BE2C (cell line): ENCODE measurements around the gene WDR49.
"Not testable (repeated sequence)": the region's sequence is repeated elsewhere in the genome, so short reads cannot be mapped to it uniquely, and the experiment has no call there.

ENCODE experiments used
- DNase-seq: peaks from one replicate; pipeline ENCODE4 v3.0.0-alpha.2; 2020
- H3K27me3 ChIP-seq: fragments of 250-450 bp; sonication (Bioruptor Pico); 2 replicates; pipeline ENCODE4 v1.5.1; 2020; ENCODE audit warnings: mild to moderate bottlenecking
- H3K36me3 ChIP-seq: fragments of 250-450 bp; sonication (Bioruptor Pico); 2 replicates; pipeline ENCODE4 v1.5.1; 2020; ENCODE audit warnings: mild to moderate bottlenecking
- H3K4me1 ChIP-seq: fragments of 250-450 bp; sonication (Bioruptor Pico); 2 replicates; pipeline ENCODE4 v1.5.1; 2020
- H3K4me3 ChIP-seq: 2 replicates; pipeline ENCODE4 v1.5.1; 2011; ENCODE audit warnings: low read depth, low read length
- H3K9me3 ChIP-seq: fragments of 250-450 bp; sonication (Bioruptor Pico); 2 replicates; pipeline ENCODE4 v1.5.1; 2020
- CTCF ChIP-seq: IDR thresholded peaks from 2 replicates; pipeline ENCODE4 v1.5.1; 2012; ENCODE audit warnings: mild to moderate bottlenecking, low read depth, low read length

The WDR49 gene

GRCh38 chr3:167615030-167615429, 38.7 kb downstream of the WDR49 start:
- no peaks in the 10 kb centered on the region for H3K27me3 ChIP-seq
- no peaks in the 10 kb centered on the region for H3K36me3 ChIP-seq
- DNase-seq = no peak
- no peak for TF ChIP-seq CTCF
- H3K4me1 ChIP-seq = no peaks in the 10 kb centered on the region
- no peaks in the 10 kb centered on the region for H3K9me3 ChIP-seq
- H3K4me3 ChIP-seq = no peak overlapping the region

GRCh38 chr3:167614196-167614595, 39.5 kb downstream of the WDR49 start:
- not testable (repeated sequence) for DNase-seq, H3K36me3 ChIP-seq, H3K4me3 ChIP-seq, H3K27me3 ChIP-seq, H3K4me1 ChIP-seq, H3K9me3 ChIP-seq

- Histone ChIP-seq H3K36me3 (no peaks in the 10 kb centered on the region), H3K27me3 (no peaks in the 10 kb centered on the region), H3K4me3 (no peak overlapping the region), H3K4me1 (no peaks in the 10 kb centered on the region), H3K9me3 (no peaks in the 10 kb centered on the region)
- no peak for TF ChIP-seq CTCF
- no peak for DNase-seq
Observed at GRCh38 chr3:167611718-167612117, 42.0 kb downstream of the WDR49 start.

- no peaks in the 10 kb centered on the region for H3K9me3 ChIP-seq
- H3K36me3 ChIP-seq = no peaks in the 10 kb centered on the region
- H3K27me3 ChIP-seq = no peaks in the 10 kb centered on the region
- H3K4me1 ChIP-seq = no peaks in the 10 kb centered on the region
- no peak for DNase-seq
- H3K4me3 ChIP-seq = no peak overlapping the region
- TF ChIP-seq CTCF = no peak
Observed at GRCh38 chr3:167609156-167609555, 44.6 kb downstream of the WDR49 start.

GRCh38 chr3:167606836-167607235, 46.9 kb downstream of the WDR49 start:
- DNase-seq = no peak
- Histone ChIP-seq H3K9me3 (no peaks in the 10 kb centered on the region), H3K4me3 (no peak overlapping the region), H3K27me3 (no peaks in the 10 kb centered on the region), H3K36me3 (no peaks in the 10 kb centered on the region), H3K4me1 (no peaks in the 10 kb centered on the region)
- TF ChIP-seq CTCF = no peak

GRCh38 chr3:167605871-167606270, 47.9 kb downstream of the WDR49 start:
- no peak for TF ChIP-seq CTCF

GRCh38 chr3:167602041-167602440, 51.7 kb downstream of the WDR49 start:
- no peak for DNase-seq
- no peaks in the 10 kb centered on the region for H3K9me3 ChIP-seq
- no peaks in the 10 kb centered on the region for H3K27me3 ChIP-seq
- no peaks in the 10 kb centered on the region for H3K4me1 ChIP-seq
- no peak for TF ChIP-seq CTCF
- H3K4me3 ChIP-seq = no peak overlapping the region
- H3K36me3 ChIP-seq = no peaks in the 10 kb centered on the region

More at GRCh38 chr3:167605871-167606270, 47.9 kb downstream of the WDR49 start:
- no peaks in the 10 kb centered on the region for H3K36me3 ChIP-seq
- H3K9me3 ChIP-seq = no peaks in the 10 kb centered on the region
- H3K4me1 ChIP-seq = no peaks in the 10 kb centered on the region
- no peaks in the 10 kb centered on the region for H3K27me3 ChIP-seq
- no peak overlapping the region for H3K4me3 ChIP-seq
- no peak for DNase-seq
